GM19238 (cell line): ENCODE results near the gene MEF2D.

ENCODE experiments used
- DNase-seq: peaks from one replicate; pipeline ENCODE4 v3.0.0; 2011; ENCODE audit warnings: low spot score; ENCODE audit not compliant: insufficient read length

The MEF2D gene

DNA sequence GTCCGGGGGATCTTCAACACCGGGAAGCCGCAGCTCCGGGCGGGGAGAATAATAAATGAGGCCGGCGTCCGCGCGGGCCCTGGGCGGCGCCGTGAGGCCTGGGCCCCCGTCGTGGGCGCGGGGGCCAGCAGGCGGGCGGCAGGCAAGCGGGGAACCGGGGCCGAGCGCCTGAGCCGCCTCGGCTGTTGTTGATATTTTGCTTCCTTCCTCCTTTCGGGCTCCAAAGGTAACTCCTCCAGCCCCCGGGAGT, at the start of gene MEF2D:
MEF2D (minus strand) TSS at position 233 of the 250 bp plus-strand sequence. CDS start 17,483 bp downstream, outside the sequence.
- no peak for DNase-seq

DNA sequence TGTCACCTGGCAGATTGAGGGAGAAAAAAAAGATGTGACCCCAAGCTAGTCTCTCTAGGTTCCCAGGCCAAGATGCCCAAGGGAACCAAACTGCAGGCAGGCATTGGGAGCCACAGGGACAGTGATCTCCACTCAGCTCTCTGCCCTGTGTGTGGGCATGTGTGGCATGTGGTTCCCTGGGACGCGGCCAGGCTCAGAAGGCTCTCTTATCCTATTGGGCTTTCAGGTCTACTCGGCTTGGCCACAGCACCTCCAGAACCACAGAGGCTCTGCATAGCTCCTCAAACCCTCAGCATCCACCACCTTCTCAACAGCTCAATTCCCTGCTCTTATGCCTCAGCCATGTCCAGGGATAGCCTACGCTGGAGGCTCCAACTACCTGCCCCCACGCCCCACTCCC, 49.8 kb upstream of the MEF2D start:
- DNase-seq: no peak

DNA sequence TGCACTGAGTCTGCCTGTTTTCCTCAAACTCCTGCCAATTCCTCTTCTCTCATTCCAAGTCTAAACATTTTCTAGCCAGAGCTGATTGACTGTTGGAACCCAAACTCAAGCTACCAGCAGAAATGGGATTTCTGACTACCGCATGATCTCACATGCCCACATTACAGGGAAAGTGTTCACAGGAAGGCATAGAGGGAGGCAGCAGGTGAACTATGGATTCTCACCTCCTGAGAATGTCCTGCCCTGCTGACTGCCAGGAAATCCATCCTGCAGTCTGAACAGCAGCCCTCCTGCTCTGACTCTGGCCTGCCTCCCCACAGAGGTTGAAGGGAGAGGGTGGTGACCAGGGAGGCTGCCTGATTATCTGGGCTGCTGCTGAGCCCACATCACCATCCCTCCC, 49.3 kb upstream of the MEF2D start:
- no peak for DNase-seq

DNA sequence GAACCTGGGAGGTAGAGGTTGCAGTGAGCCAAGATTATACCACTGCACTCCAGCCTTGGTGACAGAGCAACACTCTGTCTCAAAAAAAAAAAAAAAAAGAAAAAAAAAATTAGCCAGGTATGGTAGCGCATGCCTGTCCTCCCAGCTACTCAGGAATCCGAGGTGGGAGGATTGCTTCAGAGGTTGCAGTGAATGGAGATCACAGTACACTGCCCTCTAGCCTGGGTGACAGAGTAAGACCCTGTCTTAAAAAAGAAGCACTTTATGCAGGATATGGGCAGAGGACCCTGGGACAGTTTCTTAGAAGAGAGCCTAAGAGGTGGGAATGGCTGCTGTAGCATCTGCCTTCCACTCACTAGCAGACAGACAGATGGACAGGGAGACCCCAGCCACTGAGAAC, 48.8 kb upstream of the MEF2D start:
- DNase-seq: no peak

DNA sequence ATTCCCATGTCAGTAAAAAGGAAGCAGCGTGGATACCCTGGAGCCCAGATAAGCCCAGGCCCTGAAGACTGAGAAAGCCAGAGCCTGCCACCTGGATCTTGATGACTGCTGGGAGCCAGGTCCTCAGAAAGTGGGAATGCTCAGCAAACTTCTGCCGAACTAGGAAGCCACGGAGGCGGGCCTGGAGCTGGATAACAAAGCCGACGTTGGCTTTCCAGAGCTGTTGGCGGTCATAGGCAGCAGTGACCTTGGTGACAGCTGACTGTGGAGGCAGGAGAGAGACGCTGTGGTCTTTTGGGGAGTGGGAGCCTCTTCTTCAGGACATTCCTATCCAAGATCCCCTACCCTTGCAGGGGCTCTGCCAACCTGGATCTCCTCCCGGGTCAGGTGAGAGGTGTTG, 47.4 kb upstream of the MEF2D start:
- no peak for DNase-seq

DNA sequence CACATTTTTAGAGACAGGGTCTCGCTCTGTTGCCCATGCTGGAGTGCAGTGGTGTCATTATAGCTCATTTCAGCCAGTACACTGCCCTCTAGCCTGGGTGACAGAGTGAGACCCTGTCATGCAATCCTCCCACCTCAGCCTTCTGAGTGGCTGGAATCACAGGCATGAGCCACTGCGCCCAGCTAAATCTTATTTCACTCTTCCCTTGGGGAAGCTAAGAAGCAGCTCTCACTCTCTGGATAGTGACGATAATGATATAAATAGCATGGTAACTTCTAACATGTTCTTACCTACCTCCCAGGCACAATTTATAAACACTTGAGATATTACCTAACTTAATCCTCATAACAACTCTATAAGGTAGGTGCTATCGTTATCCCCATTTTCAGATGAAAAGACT, 46.9 kb upstream of the MEF2D start:
- DNase-seq: no peak

DNA sequence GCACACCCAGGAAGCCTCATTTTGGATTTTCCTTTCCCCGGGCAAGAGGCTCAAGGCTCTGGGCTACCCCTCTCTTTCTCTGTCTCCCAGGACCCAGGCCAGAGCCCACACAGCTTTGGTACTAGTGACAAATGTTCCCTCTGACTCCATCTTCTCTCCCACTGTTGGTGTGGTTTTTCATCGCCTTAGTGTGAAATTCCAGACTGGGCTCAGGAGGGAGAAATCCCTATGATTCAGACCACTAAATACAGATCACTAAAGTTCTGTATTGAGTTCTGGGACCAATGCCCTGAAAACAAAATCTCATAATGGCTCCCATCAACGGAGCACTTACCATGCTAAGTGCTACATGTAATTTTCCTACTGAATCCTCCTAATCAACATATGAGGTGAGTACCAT, 45.7 kb upstream of the MEF2D start:
- DNase-seq: no peak

DNA sequence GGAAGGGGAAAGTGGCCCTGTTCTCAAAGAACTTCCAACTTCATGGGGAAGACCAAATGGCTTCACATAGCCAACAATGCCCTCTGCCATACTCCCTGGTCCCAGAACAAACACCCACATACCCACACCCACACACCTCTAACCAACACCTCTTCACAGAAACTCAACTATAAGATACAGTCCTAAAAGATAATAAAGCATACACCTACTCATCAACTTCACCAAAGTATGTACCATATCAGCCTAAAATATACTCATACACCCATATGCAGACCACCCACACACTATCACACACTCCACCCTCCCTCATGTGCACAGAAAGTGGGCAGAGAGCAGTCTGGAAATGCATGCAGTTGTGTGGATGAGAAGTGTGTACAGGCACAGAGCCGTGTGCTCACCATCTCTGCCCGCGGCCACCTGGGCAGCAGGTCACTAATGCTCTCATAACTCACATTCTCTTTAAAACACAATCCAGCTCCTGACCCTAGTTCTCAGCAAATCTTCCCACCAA, 44.1 kb upstream of the MEF2D start:
- no peak for DNase-seq

DNA sequence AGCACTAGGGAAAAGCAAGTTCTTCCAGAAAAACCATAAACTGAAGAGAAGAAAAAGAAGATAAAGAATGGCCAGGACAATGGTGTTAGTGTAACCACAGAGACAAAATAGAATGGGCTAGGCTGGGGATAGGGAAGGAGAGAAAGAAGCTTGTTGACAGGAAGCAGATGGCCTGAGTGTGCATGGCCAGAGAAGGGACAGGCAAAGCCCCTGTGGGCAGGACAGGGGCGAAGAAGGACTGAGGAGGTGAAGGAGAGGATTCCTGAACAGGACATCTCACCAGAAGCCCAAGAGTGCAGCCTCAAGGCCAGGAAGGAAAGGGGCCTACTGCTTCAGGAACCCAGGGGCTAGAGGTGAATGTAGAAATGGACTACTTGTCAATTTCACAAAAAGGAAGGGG, 42.5 kb upstream of the MEF2D start:
- no peak for DNase-seq

DNA sequence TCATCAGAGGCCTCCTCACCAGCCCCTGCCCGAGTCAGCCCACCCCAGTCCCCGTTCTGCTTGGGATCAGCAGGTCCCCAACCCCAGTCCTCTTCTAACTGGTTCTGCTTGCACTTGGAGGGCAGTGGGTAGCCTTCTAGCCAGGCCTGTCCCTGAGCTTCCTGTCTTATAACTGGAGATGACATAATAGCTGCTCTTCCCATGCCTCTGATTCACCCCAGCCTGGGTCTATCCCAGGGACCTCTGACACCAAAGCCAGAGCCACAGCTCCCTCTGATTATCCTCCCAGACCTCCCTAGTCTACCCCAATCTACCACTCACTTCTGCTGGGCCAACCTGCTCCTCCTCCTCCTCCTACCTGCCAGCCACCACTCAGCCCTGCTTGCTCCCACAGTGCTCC, 40.4 kb upstream of the MEF2D start:
- DNase-seq: no peak

DNA sequence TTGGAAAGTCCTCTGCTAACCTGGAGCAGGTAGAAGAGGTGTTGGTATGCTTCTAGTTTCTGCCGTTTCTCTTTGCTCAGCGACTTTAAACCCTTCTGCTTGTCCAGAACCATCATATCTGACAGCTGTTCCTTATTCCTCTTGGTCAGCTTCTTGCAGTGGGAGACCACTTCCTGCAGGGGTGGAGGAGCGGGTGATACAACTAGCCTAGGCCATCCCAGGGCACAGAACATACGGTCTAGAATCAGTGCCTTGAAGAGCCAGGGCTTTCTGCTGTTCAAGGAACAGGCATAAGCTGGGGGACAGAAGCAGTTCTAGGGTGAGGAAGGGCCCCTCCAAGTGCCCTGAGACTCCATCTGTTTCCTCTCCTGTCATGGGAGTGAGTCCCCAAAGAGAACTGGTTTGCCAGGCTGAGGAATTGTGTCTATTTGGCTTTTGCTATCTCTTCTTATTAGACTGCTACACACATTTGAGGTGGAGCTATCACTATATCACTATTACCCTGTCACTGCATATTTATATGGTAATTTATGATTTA, 39.3 kb upstream of the MEF2D start:
- no peak for DNase-seq

DNA sequence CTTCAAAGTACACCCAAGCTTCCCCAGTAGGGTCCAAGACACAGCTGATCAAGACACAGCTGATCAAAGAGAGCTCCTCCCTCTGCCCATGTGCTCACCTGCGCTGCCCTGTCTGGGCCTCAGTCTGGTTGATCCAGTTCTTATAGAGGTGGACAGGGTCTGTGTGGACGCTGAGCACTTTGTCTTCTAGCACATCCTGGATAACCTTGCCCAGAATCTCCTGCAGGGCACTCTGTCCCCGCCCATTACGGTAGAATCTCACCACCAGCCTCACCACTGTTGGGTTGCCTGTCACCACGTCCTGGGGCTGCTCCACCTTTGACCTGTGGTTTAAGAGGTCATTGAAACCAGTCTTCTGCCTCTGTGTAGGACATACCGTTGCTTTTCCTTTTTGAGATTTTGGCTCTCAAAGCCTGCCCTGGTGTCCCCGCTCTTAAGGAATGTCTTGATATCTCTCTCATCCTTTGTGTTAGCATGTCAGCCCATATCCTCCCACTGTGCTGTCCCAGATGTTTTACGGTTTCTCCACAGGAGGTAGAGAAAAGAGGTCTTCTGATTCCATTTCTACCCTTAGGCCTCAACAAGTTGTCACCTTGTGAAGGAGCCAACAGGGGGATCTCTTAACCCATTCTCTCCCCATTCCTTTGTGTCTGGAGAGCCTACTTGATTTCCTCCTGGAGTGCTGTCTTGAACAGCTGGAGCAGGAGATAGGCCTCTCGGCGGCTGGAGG, 38.3 kb upstream of the MEF2D start:
- no peak for DNase-seq

DNA sequence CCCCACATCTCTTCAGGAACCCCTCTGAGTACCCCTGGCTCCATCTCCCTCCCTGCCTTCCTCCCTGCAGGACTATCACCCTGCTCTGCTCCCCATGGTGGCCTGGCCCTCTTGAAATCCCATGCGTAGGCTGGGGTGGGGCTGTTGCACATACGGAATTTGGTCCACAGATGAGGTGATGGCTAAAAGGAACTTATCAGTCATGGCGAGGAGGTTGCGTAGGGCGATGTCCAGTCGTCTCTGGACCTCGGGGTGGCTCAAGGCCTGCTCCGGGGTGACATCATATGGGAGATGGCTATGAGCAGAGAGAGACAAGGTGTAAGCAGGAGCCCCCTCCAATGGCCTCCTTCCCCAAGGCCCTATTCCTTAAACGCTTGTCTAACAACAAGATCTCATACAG, 36.5 kb upstream of the MEF2D start:
- DNase-seq: no peak

DNA sequence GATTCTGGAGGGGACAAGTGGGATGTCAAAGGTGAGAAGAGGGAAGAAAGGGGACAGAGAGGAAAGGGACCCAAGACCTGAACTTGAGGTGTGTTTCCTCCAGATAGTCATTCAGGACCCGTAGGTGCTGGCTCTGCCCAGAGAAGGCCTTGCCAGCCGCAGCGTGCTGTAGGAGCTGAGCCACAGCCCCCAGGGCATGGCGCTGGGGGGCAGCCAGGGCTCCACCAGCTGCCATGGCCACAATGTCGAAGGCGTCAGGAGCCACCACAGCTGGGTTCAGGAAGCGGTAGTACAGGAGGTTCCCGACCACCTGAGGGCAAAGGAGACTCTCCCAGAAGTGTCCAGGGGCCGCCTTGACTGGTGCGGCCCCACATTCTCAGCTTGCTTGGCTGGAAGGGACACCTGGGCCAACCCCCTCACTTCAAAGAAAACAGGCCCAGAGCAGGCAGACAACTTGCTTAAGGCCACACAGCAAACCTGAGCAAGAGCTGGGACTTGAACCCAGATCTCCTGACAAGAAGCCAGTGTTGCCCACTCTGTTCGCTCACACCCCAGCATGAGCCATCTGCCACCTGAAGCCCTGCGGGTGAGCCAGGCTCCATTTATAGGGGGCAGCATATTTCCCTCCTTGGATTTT, 34.0 kb upstream of the MEF2D start:
- no peak for DNase-seq

DNA sequence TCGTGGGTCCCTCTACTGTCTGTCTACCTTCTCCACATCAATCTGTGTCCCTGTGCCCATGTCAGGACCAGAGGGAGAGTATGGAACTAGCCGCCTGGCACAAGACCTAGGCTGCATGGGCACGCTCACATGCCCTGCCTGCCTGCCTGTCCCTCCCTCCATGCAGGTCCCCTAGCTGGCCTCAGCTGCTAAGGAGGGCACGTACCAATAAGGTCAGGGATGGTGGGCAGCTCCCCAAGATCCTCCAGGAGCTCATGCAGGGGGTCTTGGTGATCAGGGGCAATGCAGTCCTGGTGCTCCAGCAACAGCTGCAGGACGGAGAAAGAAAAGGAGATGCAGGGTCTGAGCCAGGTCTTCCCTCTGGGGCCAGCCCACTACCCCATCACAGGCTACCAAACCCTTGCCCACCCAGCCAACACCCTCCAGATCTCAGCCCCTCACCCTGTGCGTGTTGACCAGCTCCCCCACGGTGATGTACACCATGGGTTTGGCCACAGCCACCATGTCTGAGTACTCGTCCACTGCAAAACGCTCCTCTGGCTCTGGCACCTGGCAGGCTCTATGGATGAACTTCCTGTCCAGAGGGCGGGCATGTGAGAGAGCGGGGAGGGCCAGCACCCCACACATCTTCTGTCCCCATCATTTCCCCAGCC, 33.1 kb upstream of the MEF2D start:
- no peak for DNase-seq

DNA sequence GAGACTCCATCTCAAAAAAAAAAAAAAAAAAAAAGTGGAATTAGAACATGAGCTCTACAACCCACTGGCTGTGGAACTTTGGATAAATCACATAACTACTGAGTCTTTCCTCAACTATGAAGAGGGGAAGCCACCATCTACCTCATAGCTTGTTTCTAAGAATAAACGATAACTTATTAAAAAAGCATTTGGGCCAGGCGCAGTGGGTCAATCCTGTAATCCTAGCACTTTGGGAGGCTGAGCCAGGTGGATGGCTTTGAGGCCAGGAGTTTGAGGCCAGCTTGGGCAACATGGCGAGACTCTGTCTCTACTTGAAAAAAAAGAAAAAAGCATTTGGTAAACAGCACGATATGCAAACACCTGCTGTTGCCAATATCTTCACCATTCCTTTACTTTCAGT, 31.8 kb upstream of the MEF2D start:
- no peak for DNase-seq

DNA sequence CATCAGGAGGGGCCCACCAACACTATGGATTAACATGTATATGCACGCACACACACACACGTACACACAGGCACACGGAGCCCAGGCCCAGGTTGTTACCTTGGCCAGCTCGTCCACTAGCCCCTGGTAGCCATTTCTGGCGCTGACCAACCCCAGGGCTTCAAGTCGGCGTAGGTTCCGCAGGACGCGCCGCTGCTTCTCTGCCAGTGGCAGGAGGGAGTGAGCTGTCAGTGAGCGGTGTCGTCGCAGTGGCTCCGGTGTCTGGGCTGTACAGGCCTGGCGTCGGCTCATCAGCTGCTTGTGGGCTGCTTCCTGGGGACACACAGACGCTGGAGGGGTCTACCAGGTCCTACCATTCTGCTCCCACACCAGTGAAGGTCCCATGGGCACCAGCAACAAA, 29.4 kb upstream of the MEF2D start:
- no peak for DNase-seq

DNA sequence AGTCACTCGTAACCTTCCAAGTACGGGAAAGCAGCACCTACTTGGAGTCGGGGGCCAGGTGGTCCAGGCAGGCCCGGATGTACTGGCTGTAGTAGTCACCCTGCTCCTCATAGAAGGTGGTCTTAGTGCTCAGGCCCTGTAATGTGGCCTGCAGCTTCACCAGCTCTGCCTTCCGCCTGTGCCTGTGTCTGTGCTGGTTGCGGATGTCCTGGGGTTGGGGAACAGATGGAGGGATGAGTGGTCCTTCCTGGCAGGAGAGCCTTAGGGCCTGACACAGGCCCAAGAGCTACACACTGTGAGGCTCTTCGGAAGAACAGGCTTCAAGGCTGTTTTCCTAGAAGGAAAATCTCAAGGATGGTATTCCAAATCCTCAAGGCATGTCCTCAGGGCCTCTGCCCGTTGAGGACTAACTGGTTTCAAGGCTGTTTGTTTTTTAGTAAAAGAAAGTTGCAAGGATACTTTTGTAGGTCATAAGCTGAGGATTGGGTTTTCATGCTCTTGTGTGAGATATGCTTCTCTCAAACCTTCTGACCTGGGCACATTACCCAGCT, 28.4 kb upstream of the MEF2D start:
- DNase-seq: no peak

DNA sequence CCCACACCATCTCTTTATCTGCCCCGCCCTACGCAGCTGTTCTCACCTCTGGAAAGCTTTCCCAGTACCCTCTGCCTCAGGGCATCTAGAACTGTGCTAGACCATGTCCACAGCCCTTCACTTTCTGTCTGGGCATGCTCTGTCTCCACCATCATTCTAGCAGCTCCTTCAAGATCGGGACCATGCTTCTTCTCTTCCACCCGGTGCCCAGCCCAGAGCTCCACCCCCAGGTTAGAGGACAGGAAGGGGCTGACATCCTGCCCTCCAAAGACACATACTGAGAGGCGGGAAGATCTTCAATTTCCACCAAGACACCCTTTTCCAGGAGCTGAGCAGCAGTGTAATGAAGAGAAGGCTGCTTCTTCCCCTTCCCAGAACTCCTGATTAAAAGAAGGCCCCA, 27.7 kb upstream of the MEF2D start:
- no peak for DNase-seq

DNA sequence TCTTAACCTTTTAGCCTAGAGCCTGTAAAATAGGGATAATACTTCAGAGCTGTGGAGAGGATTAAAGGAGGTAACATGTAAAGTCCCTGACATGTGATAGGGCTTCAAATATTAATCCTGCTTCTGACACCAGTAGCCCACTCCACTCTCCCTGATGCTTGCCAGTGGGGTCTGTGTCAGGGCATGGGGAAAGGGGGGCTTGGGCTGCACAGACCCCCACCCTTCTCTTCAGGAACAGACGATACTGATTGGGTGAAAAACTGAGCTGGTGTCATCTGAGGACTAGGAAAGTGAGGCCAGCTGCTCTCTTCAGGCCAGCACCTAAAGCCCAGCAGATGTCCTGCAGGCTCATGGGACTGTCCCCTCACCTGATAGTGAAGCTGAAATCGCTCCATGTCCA, 27.0 kb upstream of the MEF2D start:
- no peak for DNase-seq

DNA sequence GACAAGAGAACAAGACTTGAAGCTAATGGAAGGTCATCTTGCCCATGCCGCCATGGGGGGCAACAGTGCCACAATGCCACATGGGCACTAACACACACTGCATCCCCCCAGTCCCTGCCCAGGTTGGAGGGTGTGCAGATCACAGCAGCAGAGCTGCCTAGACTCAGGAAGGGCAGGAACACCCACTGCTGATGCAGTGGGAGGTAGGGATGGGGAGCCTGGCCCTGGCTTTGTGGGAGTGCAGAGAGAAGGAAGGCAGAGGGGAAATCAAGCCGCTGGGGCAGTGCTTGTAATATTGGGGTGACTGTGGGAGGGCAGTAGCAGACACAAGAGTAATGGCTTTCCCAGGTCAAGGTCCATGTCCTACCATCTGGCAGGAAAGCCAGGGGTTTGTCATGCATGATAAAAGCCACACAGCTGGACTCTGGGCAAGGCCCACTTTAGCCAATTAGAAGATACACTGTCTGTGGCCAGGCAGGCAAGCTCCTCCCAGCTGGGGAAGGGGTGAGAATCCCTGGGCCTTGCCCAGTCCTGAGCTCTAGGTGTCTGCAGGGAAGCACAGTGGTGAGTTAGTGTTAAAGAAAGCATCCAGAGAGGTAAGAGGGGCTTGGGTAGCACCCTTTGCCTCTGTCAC, 25.4 kb upstream of the MEF2D start:
- no peak for DNase-seq

DNA sequence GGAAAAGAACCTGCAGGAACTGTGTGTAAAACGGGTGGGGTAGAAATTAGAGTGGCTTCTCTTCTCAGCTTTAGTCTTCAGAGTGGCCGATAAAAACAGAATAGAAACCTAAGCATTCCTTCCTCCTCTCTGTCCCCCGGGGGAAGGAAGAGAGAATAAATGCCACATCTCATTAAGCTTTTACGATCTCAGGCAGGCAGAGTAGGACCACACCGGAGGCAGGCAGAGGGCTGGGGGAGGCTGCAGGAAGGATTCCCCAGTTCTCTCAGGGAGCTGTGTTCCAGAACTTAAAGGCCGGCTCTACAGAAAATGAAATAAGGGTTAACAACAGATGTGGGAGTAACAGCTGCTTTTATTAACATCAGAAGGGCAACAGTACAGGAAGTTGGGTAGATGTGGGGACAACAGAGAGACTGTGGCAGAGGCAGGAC, 24.5 kb upstream of the MEF2D start:
- DNase-seq: no peak
